GM12865 (cell line): ENCODE measurements around the gene PPP1CA.

ENCODE experiments used
- DNase-seq: peaks from one replicate; pipeline ENCODE4 v3.0.0; 2010; ENCODE audit warnings: low read depth
- H3K4me3 ChIP-seq: 2 replicates; pipeline ENCODE4 v1.5.1; 2011; ENCODE audit warnings: mild to moderate bottlenecking, low read depth, low read length, control low read depth
- CTCF ChIP-seq: IDR thresholded peaks from 2 replicates; pipeline ENCODE4 v1.5.1; 2011; ENCODE audit warnings: low read length, control low read depth, low read depth, inconsistent platforms; ENCODE audit not compliant: insufficient read depth; ENCODE audit errors: missing control alignments

Gene PPP1CA

DNA sequence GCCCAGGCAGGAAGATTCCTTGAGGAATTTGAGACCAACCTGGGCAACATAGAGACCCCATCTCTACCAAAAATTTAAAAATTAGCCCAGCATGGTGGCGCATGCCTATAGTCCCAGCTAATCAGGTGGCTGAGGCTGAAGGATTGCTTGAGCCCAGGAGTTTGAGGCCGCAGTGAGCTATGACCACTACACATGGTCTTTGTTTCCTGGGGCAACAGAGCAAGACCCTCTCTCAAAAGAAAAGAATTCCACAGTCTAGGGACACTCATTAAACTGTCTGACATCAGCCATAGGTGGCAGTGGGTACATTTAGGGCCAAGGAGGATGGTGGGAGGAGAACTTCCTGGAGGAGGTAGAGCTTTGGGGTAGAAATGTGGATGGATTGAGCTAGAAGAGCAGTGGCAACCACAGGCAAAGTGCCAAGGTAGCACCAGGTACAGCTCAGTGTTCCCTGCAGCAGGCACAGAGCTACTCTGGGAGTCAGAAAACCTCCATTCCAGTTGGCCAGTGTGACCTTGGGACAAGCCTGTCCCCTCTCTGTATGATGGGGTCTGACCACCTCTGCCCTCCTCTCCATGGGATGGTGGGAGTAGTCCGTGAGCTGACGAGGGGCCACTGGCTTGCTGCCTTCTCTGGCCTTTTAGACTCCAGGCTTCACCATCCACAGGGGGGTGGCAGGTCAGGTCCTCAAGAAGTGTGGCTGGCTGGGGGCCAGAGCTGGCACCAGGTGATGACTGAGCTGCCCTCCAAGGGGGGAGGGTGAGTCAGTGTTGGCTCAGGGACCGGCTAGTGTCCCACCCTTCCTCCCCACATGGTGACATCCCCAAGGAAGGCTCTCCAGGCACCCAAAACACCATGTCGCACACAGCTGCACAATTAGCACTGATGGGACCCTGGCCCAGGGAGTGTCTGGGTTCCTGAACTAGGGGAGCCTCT, 24.5 kb downstream of the PPP1CA start:
- no peak for DNase-seq
- TF ChIP-seq CTCF, result no peak
- no peak overlapping the region for H3K4me3 ChIP-seq

GRCh38 chr11:67376063-67376820, 25.4 kb downstream of the PPP1CA start:
- no peak overlapping the region for H3K4me3 ChIP-seq
- no peak for TF ChIP-seq CTCF
- DNase-seq, result no peak

- no peak for DNase-seq
- H3K4me3 ChIP-seq, result no peak overlapping the region
- TF ChIP-seq CTCF, result no peak
These were observed 26.2 kb downstream of the PPP1CA start for GRCh38 chr11:67375320-67376055.

- no peak for DNase-seq
- H3K4me3 ChIP-seq, result no peak overlapping the region
- TF ChIP-seq CTCF, result no peak
These were observed 26.9 kb downstream of the PPP1CA start for GRCh38 chr11:67374571-67375281.

DNA sequence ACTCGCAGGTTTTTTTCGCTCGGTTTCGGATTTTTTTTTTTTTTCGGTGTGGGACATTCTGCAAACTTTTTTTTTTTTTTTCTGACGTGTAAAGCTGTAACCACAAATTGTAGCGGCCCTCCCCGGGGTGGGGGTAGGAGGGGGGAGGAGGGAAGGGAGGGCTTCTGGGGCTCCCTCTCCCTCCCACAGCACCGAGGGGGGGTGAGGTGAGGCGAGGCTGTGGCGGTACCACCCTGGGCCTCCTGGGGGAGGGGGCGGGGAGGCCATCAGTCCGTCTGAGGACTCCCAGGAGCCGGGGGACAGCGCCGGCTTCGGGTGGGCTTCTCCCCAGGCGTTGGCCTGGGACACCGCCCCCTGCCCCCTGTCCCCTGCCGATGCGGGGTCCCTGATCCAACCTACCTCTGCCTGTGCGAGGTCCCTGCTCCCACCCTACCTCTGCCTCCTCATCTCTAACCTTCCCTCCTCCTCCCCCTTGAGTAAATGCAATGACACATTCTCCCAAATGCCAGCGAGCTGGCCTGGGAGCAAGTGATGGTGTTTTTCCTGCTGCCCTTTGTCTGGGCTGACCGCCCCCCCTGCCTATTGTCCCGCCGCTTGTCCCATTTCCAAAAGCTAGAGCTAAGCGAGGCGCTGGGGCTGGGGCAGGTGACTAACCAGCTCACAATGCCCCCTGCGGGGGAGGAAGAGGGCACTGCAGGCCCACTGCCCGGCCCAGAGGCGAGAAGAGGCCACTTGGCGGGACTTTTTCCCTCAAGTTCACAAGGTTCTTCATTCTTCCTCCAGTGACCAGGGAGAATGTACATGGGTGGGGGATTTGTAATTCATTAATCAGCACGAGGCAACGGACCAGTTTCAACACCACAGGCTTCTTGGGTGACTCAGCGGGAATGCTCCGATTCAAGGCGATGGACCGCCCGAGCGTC, 27.7 kb downstream of the PPP1CA start:
- DNase-seq, result peak; percentile 61
- H3K4me3 ChIP-seq, result peak overlapping the region; percentile 50
- peak; percentile 47 for TF ChIP-seq CTCF
